Activated naive CD8-positive, alpha-beta T cell treated with anti-CD3 and anti-CD28 coated beads for 36 hours (primary cell): Measurements from ENCODE around the gene B3GAT2. TPM values are rescaled to one million over a fixed set of nuclear protein-coding genes. Genes with fewer than 3 reads are reported as not detected.
A peak's percentile ranks its signal among the peaks of the same experiment; 100 is the strongest.
"Not testable (repeated sequence)": the region's sequence is repeated elsewhere in the genome, so short reads cannot be mapped to it uniquely, and the experiment has no call there.

Experiments
- DNase-seq: peaks from one replicate; pipeline ENCODE4 v3.0.0; 2021
- H3K27ac Mint-ChIP-seq: one replicate; pipeline ENCODE4 v1.8.0; 2022; ENCODE audit warnings: mild to moderate bottlenecking, moderate library complexity, mixed read lengths
- H3K27me3 Mint-ChIP-seq: one replicate; pipeline ENCODE4 v1.8.0; 2022; ENCODE audit warnings: mild to moderate bottlenecking, mixed read lengths
- H3K36me3 Mint-ChIP-seq: one replicate; pipeline ENCODE4 v1.8.0; 2021; ENCODE audit warnings: mild to moderate bottlenecking, mixed read lengths
- H3K4me1 Mint-ChIP-seq: one replicate; pipeline ENCODE4 v1.8.0; 2021; ENCODE audit warnings: mixed read lengths
- H3K4me3 Mint-ChIP-seq: one replicate; pipeline ENCODE4 v1.8.0; 2022; ENCODE audit warnings: mild to moderate bottlenecking, moderate library complexity, mixed read lengths
- H3K9me3 Mint-ChIP-seq: one replicate; pipeline ENCODE4 v1.8.0; 2022; ENCODE audit warnings: mixed read lengths
- total RNA-seq, 2 experiments: library from RNA; stranded (reverse); gene quantifications; one replicate each; pipeline ENCODE4 v1.2.3, GENCODE V29; 2021

The B3GAT2 gene
- total RNA-seq, 2 experiments from 2014 or later, result 0.06 TPM; not detected in 1

DNA sequence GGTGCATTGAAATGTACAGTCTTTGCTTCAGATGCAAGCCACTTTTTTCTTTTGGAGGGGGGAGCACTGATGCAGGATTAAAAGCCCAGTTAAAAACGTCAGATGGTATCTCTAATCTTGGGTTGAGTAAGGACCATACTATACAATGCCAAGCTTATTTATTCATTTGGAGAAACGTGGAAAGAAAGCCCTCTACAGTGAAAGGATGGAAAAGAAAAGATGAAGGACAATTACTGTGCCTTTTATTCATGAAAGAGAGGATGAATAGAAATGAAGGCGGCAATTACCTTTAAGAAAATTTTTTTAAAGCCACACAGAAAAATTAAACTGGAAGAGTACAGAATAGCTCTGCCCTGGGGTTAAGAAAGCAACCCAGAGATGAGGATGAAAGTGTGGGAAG, 2.7 kb downstream of the B3GAT2 start:
- Mint-ChIP-seq H3K27me3 (peaks cover 51% of the 10 kb centered on the region), H3K4me1 (peaks cover 8% of the 10 kb centered on the region), H3K36me3 (no peaks in the 10 kb centered on the region), H3K27ac (no peak overlapping the region), H3K9me3 (no peaks in the 10 kb centered on the region), H3K4me3 (no peak overlapping the region)
- DNase-seq, result no peak

DNA sequence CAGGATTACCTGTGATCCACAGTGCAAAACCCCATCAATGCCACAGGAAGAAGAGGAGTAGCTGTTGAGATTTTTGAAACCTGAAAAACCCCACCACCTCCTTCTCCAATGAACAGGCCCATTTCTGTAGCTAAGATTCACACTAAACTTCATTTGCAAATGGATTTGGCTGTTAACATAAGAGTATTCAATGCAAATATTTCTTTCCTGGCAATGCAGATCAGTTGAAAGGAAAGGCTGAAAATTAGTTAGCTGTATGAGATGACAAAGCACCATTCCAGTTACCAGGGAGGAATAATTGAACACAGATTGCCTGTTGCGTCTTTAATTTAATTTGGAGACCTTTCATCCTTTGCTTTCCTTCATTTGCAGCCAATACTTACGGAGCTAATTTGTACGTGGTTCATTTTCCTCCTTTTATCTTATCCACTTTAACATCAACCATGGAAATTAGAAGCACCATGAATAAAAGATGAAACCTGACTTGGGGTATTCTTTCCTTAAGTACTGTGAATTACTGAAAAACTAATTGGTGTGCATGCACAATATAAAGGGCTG, 4.2 kb downstream of the B3GAT2 start:
- DNase-seq, result no peak
- no peak overlapping the region for H3K4me3 Mint-ChIP-seq
- no peak overlapping the region for H3K27ac Mint-ChIP-seq
- H3K27me3 Mint-ChIP-seq, result peaks cover 36% of the 10 kb centered on the region
- no peaks in the 10 kb centered on the region for H3K36me3 Mint-ChIP-seq
- H3K9me3 Mint-ChIP-seq, result no peaks in the 10 kb centered on the region
- peaks cover 8% of the 10 kb centered on the region for H3K4me1 Mint-ChIP-seq

- not testable (repeated sequence) for DNase-seq
Observed at GRCh38 chr6:70944321-70944720, 12.5 kb downstream of the B3GAT2 start.

DNA sequence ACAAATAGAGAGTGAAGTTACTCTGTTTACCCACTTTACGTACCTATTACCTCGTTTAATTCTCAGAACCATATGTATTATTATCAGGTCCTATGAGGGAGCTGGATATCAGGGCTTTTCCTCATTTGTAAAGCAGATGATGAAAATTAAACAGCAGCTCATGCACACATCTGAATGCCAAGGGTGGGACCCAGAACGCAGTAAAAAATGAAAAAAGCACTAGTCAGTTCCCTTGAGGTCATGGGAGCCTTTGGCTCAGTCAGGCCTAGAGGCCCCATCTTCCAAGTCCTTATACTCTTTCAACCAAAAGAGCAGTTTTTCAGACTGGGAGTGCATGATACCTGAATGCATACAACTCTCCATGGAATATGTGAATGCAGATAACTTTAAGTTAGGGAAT, 23.0 kb downstream of the B3GAT2 start:
- Mint-ChIP-seq H3K9me3 (no peaks in the 10 kb centered on the region), H3K36me3 (no peaks in the 10 kb centered on the region), H3K27ac (no peak overlapping the region), H3K27me3 (peaks cover 8% of the 10 kb centered on the region), H3K4me1 (no peaks in the 10 kb centered on the region), H3K4me3 (no peak overlapping the region)
- no peak for DNase-seq

More at GRCh38 chr6:70944321-70944720, 12.5 kb downstream of the B3GAT2 start:
- H3K4me1 Mint-ChIP-seq, H3K4me3 Mint-ChIP-seq, H3K9me3 Mint-ChIP-seq, H3K36me3 Mint-ChIP-seq, H3K27ac Mint-ChIP-seq: not testable (repeated sequence)
- peaks cover 15% of the 10 kb centered on the region for H3K27me3 Mint-ChIP-seq

- Mint-ChIP-seq H3K9me3 (no peaks in the 10 kb centered on the region), H3K27ac (no peak overlapping the region), H3K4me1 (no peaks in the 10 kb centered on the region), H3K27me3 (peaks cover 20% of the 10 kb centered on the region), H3K4me3 (no peak overlapping the region), H3K36me3 (no peaks in the 10 kb centered on the region)
- no peak for DNase-seq
Observed at GRCh38 chr6:70905742-70906141, 51.1 kb downstream of the B3GAT2 start.

GRCh38 chr6:70903665-70904452, 53.0 kb downstream of the B3GAT2 start:
- no peaks in the 10 kb centered on the region for H3K4me1 Mint-ChIP-seq
- peaks cover 12% of the 10 kb centered on the region for H3K27me3 Mint-ChIP-seq
- H3K27ac Mint-ChIP-seq, result no peak overlapping the region
- H3K36me3 Mint-ChIP-seq, result no peaks in the 10 kb centered on the region
- DNase-seq, result no peak
- no peaks in the 10 kb centered on the region for H3K9me3 Mint-ChIP-seq
- no peak overlapping the region for H3K4me3 Mint-ChIP-seq

GRCh38 chr6:70901324-70901723, 55.5 kb downstream of the B3GAT2 start:
- Mint-ChIP-seq H3K27ac (no peak overlapping the region), H3K27me3 (peaks cover 20% of the 10 kb centered on the region), H3K36me3 (no peaks in the 10 kb centered on the region), H3K9me3 (no peaks in the 10 kb centered on the region), H3K4me3 (no peak overlapping the region), H3K4me1 (no peaks in the 10 kb centered on the region)
- no peak for DNase-seq

- Mint-ChIP-seq H3K9me3 (no peaks in the 10 kb centered on the region), H3K27me3 (peaks cover 24% of the 10 kb centered on the region), H3K4me3 (no peak overlapping the region), H3K27ac (no peak overlapping the region), H3K4me1 (no peaks in the 10 kb centered on the region), H3K36me3 (no peaks in the 10 kb centered on the region)
- no peak for DNase-seq
Observed at GRCh38 chr6:70900047-70900446, 56.8 kb downstream of the B3GAT2 start.

DNA sequence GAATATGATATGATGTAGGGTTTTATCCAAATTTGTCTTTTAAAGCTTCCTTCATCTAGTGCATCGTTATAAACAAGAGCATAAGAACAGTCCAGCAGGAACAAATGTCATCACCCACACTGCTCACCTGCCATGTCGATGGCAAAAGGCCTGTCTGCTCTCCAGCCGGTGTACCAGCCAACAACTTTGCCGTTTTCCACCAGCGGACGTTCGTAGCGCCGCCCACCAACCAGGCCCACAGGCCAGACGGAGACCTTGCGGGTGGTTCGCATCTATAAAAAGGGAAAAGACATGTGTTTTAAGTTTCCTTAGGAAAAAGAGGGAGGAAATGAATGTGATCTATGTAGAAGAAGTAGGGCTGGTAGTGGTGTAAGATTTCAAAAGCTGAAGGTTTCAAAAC, 62.9 kb downstream of the B3GAT2 start:
- H3K4me1 Mint-ChIP-seq, result no peaks in the 10 kb centered on the region
- peaks cover 12% of the 10 kb centered on the region for H3K27me3 Mint-ChIP-seq
- H3K27ac Mint-ChIP-seq, result no peak overlapping the region
- H3K36me3 Mint-ChIP-seq, result no peaks in the 10 kb centered on the region
- DNase-seq, result no peak
- H3K9me3 Mint-ChIP-seq, result no peaks in the 10 kb centered on the region
- no peak overlapping the region for H3K4me3 Mint-ChIP-seq

GRCh38 chr6:70889270-70889669, 67.6 kb downstream of the B3GAT2 start:
- Mint-ChIP-seq H3K27me3 (no peaks in the 10 kb centered on the region), H3K9me3 (no peaks in the 10 kb centered on the region), H3K4me3 (no peak overlapping the region), H3K4me1 (no peaks in the 10 kb centered on the region), H3K36me3 (no peaks in the 10 kb centered on the region), H3K27ac (no peak overlapping the region)
- no peak for DNase-seq

GRCh38 chr6:70886661-70887060, 70.2 kb downstream of the B3GAT2 start:
- Mint-ChIP-seq H3K9me3 (no peaks in the 10 kb centered on the region), H3K4me3 (no peak overlapping the region), H3K27ac (no peak overlapping the region), H3K4me1 (no peaks in the 10 kb centered on the region), H3K36me3 (no peaks in the 10 kb centered on the region), H3K27me3 (peaks cover 21% of the 10 kb centered on the region)
- no peak for DNase-seq

GRCh38 chr6:70886071-70886470, 70.8 kb downstream of the B3GAT2 start:
- no peaks in the 10 kb centered on the region for H3K9me3 Mint-ChIP-seq
- DNase-seq, result no peak
- H3K27ac Mint-ChIP-seq, result no peak overlapping the region
- H3K36me3 Mint-ChIP-seq, result no peaks in the 10 kb centered on the region
- no peaks in the 10 kb centered on the region for H3K4me1 Mint-ChIP-seq
- H3K27me3 Mint-ChIP-seq, result peaks cover 21% of the 10 kb centered on the region
- no peak overlapping the region for H3K4me3 Mint-ChIP-seq

DNA sequence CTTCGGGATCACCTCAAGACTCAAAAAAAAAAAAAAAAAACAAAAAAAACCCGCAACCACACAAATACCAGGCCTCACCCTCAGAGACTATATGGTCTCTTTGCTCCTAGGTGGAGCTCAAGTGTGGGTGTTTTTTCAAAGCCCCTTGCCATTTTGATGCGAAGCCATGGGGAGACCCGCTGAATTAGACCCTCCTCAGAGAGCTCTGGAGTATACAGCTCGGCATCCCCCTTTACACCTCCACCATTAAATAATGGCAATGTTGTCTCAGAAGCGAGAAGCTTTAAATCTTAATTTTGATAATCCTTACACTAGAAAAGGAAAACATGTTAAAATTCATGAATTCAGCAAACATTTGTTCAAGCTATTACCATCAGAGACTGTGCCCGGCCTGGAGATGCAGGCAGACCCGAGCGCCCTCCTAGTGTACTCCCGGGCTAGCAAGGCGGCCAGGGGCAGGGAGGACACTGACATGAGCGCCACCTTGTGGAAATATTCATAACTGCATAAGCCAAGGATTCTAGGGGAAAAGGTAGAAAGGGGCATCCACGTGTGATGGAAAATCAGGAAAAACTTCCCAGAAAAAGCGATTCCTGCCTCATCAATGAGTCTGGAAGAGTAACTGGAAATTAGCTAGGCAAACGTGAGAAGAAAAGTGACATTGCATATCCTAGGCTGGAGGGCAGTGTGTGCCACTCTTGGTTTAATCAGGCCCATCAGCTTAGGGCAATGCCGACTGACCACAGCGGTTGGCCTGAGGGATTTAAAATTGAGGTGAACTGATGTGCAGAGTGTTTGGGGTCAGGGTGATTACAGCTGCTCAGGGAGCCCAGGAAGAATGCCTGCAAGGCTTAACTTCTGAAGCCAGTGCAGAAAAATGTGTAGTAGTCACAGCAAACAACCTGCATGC, 72.5 kb downstream of the B3GAT2 start:
- Mint-ChIP-seq H3K27me3 (peaks cover 30% of the 10 kb centered on the region), H3K27ac (no peak overlapping the region), H3K4me3 (no peak overlapping the region), H3K36me3 (no peaks in the 10 kb centered on the region), H3K4me1 (no peaks in the 10 kb centered on the region), H3K9me3 (no peaks in the 10 kb centered on the region)
- DNase-seq, result peak; percentile 48

- Mint-ChIP-seq H3K4me1 (no peaks in the 10 kb centered on the region), H3K36me3 (no peaks in the 10 kb centered on the region), H3K27ac (no peak overlapping the region)
Observed at GRCh38 chr6:70879496-70879895, 77.4 kb downstream of the B3GAT2 start.

DNA sequence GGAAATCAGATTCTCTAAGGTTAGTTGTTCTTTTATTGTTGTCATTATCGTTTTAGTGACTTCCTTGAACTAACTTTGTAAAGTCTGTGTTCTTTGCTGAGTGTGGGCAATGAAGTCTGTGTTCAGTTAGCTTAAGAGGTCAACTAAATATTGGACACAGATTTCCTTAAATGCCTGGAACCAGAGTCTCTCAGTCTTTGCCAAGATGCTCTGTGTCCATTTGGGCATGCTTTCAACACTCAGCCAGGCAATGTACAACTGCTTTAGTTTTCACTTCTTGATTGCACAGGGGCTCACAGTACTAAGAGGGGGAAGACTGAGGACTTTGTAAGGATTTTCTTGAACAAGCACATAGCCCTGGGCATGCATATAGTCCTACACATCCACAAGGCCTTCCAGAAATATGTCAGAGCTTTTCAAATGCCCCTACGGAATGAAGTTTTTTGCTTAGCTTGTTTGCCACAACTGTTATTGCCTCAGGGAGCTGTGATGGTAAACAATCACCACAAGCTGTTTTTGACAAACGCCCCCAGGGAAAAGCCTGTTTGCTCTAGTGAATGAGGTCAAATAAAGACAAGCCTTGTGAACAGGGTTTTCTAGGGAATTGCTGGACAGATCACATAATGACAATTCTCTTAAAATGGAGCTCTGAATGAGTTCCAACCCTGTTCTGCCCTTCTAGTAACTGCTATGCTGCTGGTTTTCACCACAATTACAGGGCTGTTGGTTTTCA, 82.5 kb downstream of the B3GAT2 start:
- Mint-ChIP-seq H3K27me3 (peaks cover 17% of the 10 kb centered on the region), H3K36me3 (peaks cover 6% of the 10 kb centered on the region), H3K9me3 (peaks cover 21% of the 10 kb centered on the region), H3K4me1 (no peaks in the 10 kb centered on the region), H3K27ac (no peak overlapping the region), H3K4me3 (no peak overlapping the region)
- no peak for DNase-seq

More at GRCh38 chr6:70879496-70879895, 77.4 kb downstream of the B3GAT2 start:
- no peaks in the 10 kb centered on the region for H3K9me3 Mint-ChIP-seq
- DNase-seq, result no peak
- no peak overlapping the region for H3K4me3 Mint-ChIP-seq
- H3K27me3 Mint-ChIP-seq, result peaks cover 36% of the 10 kb centered on the region
